HL-60 (cell line): ENCODE data around the gene ZDHHC7.
"Not testable (repeated sequence)": the region's sequence is repeated elsewhere in the genome, so short reads cannot be mapped to it uniquely, and the experiment has no call there.

Experiments used
- DNase-seq, 2 experiments: peaks; one replicate each; pipeline ENCODE4 v3.0.0-alpha.2; 2010 to 2020; ENCODE audit warnings: low read depth in 1 of 2, low spot score in 1 of 2
- H3K27ac ChIP-seq: fragments of 250-450 bp; sonication (Bioruptor Pico); replicated peaks from 2 replicates; pipeline ENCODE4 v1.5.1; 2020; ENCODE audit warnings: mild to moderate bottlenecking, moderate library complexity
- H3K27me3 ChIP-seq: fragments of 250-450 bp; sonication (Bioruptor Pico); 2 replicates; pipeline ENCODE4 v1.5.1; 2021; ENCODE audit warnings: mild to moderate bottlenecking, moderate library complexity; ENCODE audit not compliant: insufficient read depth, poor library complexity, severe bottlenecking
- H3K4me3 ChIP-seq: replicated peaks from 2 replicates; pipeline ENCODE4 v1.5.1; 2011; ENCODE audit warnings: mild to moderate bottlenecking, control low read depth, low read length; ENCODE audit not compliant: insufficient read depth
- CTCF ChIP-seq: IDR thresholded peaks from one replicate; pipeline ENCODE4 v1.5.1; 2011; ENCODE audit warnings: low read length, control low read depth, inconsistent platforms; ENCODE audit not compliant: insufficient read depth
- GABPA ChIP-seq: IDR thresholded peaks from 2 replicates; pipeline ENCODE4 v1.6.1; 2012; ENCODE audit warnings: low read depth
- POLR2AphosphoS5 ChIP-seq: IDR thresholded peaks from 2 replicates; pipeline ENCODE4 v1.6.1; 2012; ENCODE audit warnings: low read depth
- REST ChIP-seq: IDR thresholded peaks from 2 replicates; pipeline ENCODE4 v1.6.1; 2012; ENCODE audit warnings: low read depth; ENCODE audit not compliant: insufficient replicate concordance
- SPI1 ChIP-seq: IDR thresholded peaks from 2 replicates; pipeline ENCODE4 v1.6.1; 2012; ENCODE audit warnings: low read depth, mild to moderate bottlenecking, borderline replicate concordance

Gene ZDHHC7

DNA sequence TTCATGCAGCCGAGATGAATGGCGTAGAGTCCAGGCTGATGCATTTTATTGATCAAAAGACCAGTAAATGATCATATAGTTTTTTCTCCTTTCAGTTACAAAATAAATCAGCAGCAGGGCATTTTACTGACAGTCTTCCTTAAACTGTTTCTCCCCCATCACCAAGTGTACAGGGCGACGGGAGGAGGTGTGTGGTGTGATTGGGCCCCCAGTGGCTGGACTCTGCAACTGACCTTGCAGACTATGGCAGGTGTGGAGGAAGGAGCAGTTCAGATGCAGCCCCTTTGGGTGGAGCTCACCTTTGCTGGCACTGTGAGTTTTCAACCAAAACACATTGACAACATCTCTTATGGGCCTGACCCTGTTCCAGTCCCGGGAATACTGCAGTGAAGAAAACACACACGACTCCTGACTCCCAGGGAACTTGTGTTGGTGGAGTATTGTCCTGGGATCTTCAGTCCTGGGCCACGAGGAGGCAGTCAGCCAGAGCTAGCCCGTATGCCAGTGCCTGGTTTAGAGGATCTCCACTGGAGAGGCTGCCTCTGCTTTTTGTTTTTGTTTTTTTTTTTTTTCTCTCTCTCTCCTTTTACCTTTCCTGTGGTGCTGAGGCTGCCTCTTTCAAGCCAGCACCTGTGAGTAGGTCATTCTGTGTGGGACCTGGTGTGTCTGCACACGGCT lies 46.0 kb upstream of the ZDHHC7 start:
- DNase-seq, result no peak
- no peak for TF ChIP-seq POLR2AphosphoS5
- TF ChIP-seq CTCF, result no peak
- no peak for TF ChIP-seq REST
- no peak for TF ChIP-seq SPI1
- TF ChIP-seq GABPA, result no peak
- H3K27me3 ChIP-seq, result peaks cover 19% of the 10 kb centered on the region

GRCh38 chr16:85056211-85056748 lies 44.9 kb upstream of the ZDHHC7 start:
- H3K4me3 ChIP-seq, result no peak overlapping the region
- peak overlapping the region; percentile 41; the same call in 1 of the 2 replicates for H3K27ac ChIP-seq
- TF ChIP-seq CTCF (no peak), SPI1 (no peak), POLR2AphosphoS5 (no peak), GABPA (no peak)
- H3K27me3 ChIP-seq, result peaks cover 21% of the 10 kb centered on the region
- DNase-seq, result peak in 1 of 2 experiments; percentile 26

More for the DNA sequence above, 46.0 kb upstream of the ZDHHC7 start:
- H3K4me3 ChIP-seq, result no peak overlapping the region
- no peak overlapping the region for H3K27ac ChIP-seq

- peaks cover 21% of the 10 kb centered on the region for H3K27me3 ChIP-seq
- TF ChIP-seq SPI1, result peak; percentile 99
- no peak for TF ChIP-seq CTCF
- no peak for TF ChIP-seq GABPA
- peak; percentile 98 for TF ChIP-seq POLR2AphosphoS5
- peak; percentile 94 to 98 for DNase-seq
- H3K27ac ChIP-seq, result peak overlapping the region; percentile 41; the same call in 1 of the 2 replicates
- no peak overlapping the region for H3K4me3 ChIP-seq
These were observed 44.3 kb upstream of the ZDHHC7 start for GRCh38 chr16:85055493-85056210.

DNA sequence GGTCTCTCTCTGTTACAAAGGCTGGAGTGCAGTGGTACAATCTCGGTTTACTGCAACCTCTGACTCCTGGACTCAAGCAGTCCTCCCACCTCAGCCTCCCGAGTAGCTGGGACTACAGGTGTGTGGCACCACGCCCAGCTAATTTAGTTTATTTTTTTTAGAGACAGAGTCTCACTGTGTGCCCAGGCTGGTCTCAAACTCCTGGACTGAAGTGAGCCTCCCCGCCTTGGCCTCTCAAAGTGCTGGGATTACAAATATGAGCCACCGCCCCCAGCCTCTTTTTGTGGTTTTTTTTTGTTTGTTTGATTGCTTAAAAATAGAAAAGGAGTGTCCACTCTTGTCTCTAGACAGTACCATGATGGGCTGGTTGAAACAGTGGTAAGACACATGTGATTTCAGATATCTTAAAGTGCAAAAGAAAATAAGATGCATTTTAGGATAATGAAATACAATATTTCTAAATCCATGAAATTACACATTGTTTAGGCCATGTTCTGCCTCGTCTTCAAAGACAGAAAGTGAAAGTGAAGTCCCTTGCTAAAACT lies 43.7 kb upstream of the ZDHHC7 start:
- Histone ChIP-seq H3K4me3 (no peak overlapping the region), H3K27ac (peak overlapping the region; percentile 30), H3K27me3 (peaks cover 19% of the 10 kb centered on the region)
- no peak for DNase-seq
- TF ChIP-seq SPI1 (no peak), CTCF (no peak), REST (no peak), GABPA (no peak), POLR2AphosphoS5 (no peak)

GRCh38 chr16:85054321-85054720 lies 43.0 kb upstream of the ZDHHC7 start:
- H3K27ac ChIP-seq, H3K4me3 ChIP-seq, DNase-seq: not testable (repeated sequence)
- H3K27me3 ChIP-seq, result peaks cover 13% of the 10 kb centered on the region
